Activated CD4-positive, alpha-beta T cell treated with anti-CD3 and anti-CD28 coated beads, Interleukin-2, amount 10 ng/mL, durations not matched to agents 24 days and 14 days (primary cell): ENCODE measurements around the gene FRMPD2. TPM values are rescaled to one million over a fixed set of nuclear protein-coding genes. Genes with fewer than 3 reads are reported as not detected.
"Not testable (repeated sequence)": the region's sequence is repeated elsewhere in the genome, so short reads cannot be mapped to it uniquely, and the experiment has no call there.

Experiments
- DNase-seq: peaks from one replicate; pipeline ENCODE4 v3.0.0; 2022
- H3K27ac Mint-ChIP-seq: one replicate; pipeline ENCODE4 v1.8.0; 2022; ENCODE audit warnings: mild to moderate bottlenecking, mixed read lengths
- H3K27me3 Mint-ChIP-seq: one replicate; pipeline ENCODE4 v1.8.0; 2022; ENCODE audit warnings: mixed read lengths
- H3K36me3 Mint-ChIP-seq: one replicate; pipeline ENCODE4 v1.8.0; 2022; ENCODE audit warnings: low read depth, mild to moderate bottlenecking, mixed read lengths
- H3K4me1 Mint-ChIP-seq: one replicate; pipeline ENCODE4 v1.8.0; 2021; ENCODE audit warnings: mixed read lengths
- H3K4me3 Mint-ChIP-seq: one replicate; pipeline ENCODE4 v1.8.0; 2022; ENCODE audit warnings: mild to moderate bottlenecking, moderate library complexity, mixed read lengths
- H3K9me3 Mint-ChIP-seq: one replicate; pipeline ENCODE4 v1.8.0; 2021; ENCODE audit warnings: mixed read lengths
- intact Hi-C: fragments of 100-400 bp; cut with micrococcal nuclease; formaldehyde crosslinking; loops from one replicate; pipeline ENCODE4 v1.15.1; 2023
- total RNA-seq: library from RNA; stranded (reverse); gene quantifications from 2 replicates; pipeline ENCODE4 v1.2.3, GENCODE V29; 2022

The FRMPD2 gene
- total RNA-seq, 1 donor from 2014 or later = not detected

- H3K27ac Mint-ChIP-seq = no peak overlapping the region
- intact Hi-C loops = no loop called here
- H3K36me3 Mint-ChIP-seq = no peaks in the 10 kb centered on the region
- peak; percentile 27 for DNase-seq
- no peak overlapping the region for H3K4me3 Mint-ChIP-seq
- H3K4me1 Mint-ChIP-seq = peaks cover 8% of the 10 kb centered on the region
- H3K9me3 Mint-ChIP-seq = peaks cover 15% of the 10 kb centered on the region
- H3K27me3 Mint-ChIP-seq = peaks cover 2% of the 10 kb centered on the region
Observed at GRCh38 chr10:48284002-48284546, 9.6 kb upstream of the FRMPD2 start.

GRCh38 chr10:48282829-48283228 is 8.3 kb upstream of the FRMPD2 start:
- peaks cover 15% of the 10 kb centered on the region for H3K9me3 Mint-ChIP-seq
- peaks cover 2% of the 10 kb centered on the region for H3K27me3 Mint-ChIP-seq
- H3K36me3 Mint-ChIP-seq = no peaks in the 10 kb centered on the region
- H3K4me3 Mint-ChIP-seq = no peak overlapping the region
- no peak for DNase-seq
- no peak overlapping the region for H3K27ac Mint-ChIP-seq
- peaks cover 4% of the 10 kb centered on the region for H3K4me1 Mint-ChIP-seq
- intact Hi-C loops = no loop called here

GRCh38 chr10:48281697-48282096 is 7.2 kb upstream of the FRMPD2 start:
- H3K36me3 Mint-ChIP-seq, H3K4me1 Mint-ChIP-seq, intact Hi-C loops, H3K27ac Mint-ChIP-seq, H3K4me3 Mint-ChIP-seq, H3K27me3 Mint-ChIP-seq, DNase-seq: not testable (repeated sequence)
- H3K9me3 Mint-ChIP-seq = peaks cover 15% of the 10 kb centered on the region

- intact Hi-C loops = no loop called here
- Mint-ChIP-seq H3K4me1 (no peaks in the 10 kb centered on the region), H3K27me3 (peaks cover 2% of the 10 kb centered on the region), H3K9me3 (peaks cover 15% of the 10 kb centered on the region), H3K36me3 (no peaks in the 10 kb centered on the region), H3K27ac (no peak overlapping the region), H3K4me3 (no peak overlapping the region)
- DNase-seq = no peak
Observed at GRCh38 chr10:48279081-48279751, 4.7 kb upstream of the FRMPD2 start.

- Mint-ChIP-seq H3K27ac (no peak overlapping the region), H3K36me3 (no peaks in the 10 kb centered on the region)
Observed at GRCh38 chr10:48277093-48277492, 2.6 kb upstream of the FRMPD2 start.

GRCh38 chr10:48273741-48274140 is 755 bp downstream of the FRMPD2 start:
- H3K9me3 Mint-ChIP-seq = no peaks in the 10 kb centered on the region
- intact Hi-C loops = no loop called here
- H3K4me3 Mint-ChIP-seq = no peak overlapping the region
- H3K27ac Mint-ChIP-seq = no peak overlapping the region
- H3K27me3 Mint-ChIP-seq = peaks cover under 1% of the 10 kb centered on the region
- H3K36me3 Mint-ChIP-seq = no peaks in the 10 kb centered on the region
- H3K4me1 Mint-ChIP-seq = no peaks in the 10 kb centered on the region
- no peak for DNase-seq

More at GRCh38 chr10:48277093-48277492, 2.6 kb upstream of the FRMPD2 start:
- intact Hi-C loops = no loop called here
- Mint-ChIP-seq H3K9me3 (peaks cover 9% of the 10 kb centered on the region), H3K4me1 (no peaks in the 10 kb centered on the region), H3K27me3 (no peaks in the 10 kb centered on the region), H3K4me3 (no peak overlapping the region)
- DNase-seq = no peak

GRCh38 chr10:48272682-48273081 is 1.8 kb downstream of the FRMPD2 start:
- Mint-ChIP-seq H3K27ac (no peak overlapping the region), H3K27me3 (peaks cover 4% of the 10 kb centered on the region), H3K4me1 (no peaks in the 10 kb centered on the region), H3K36me3 (no peaks in the 10 kb centered on the region), H3K9me3 (no peaks in the 10 kb centered on the region), H3K4me3 (no peak overlapping the region)
- intact Hi-C loops = no loop called here
- DNase-seq = no peak

GRCh38 chr10:48271047-48271730 is 3.3 kb downstream of the FRMPD2 start:
- Mint-ChIP-seq H3K27me3 (peaks cover 8% of the 10 kb centered on the region), H3K4me3 (no peak overlapping the region), H3K4me1 (no peaks in the 10 kb centered on the region), H3K36me3 (no peaks in the 10 kb centered on the region), H3K27ac (no peak overlapping the region), H3K9me3 (no peaks in the 10 kb centered on the region)
- intact Hi-C loops = no loop called here
- DNase-seq = no peak

- H3K4me1 Mint-ChIP-seq = no peaks in the 10 kb centered on the region
- no peak overlapping the region for H3K4me3 Mint-ChIP-seq
- peaks cover 8% of the 10 kb centered on the region for H3K27me3 Mint-ChIP-seq
- intact Hi-C loops = no loop called here
- peaks cover 3% of the 10 kb centered on the region for H3K9me3 Mint-ChIP-seq
- no peak for DNase-seq
- no peaks in the 10 kb centered on the region for H3K36me3 Mint-ChIP-seq
- H3K27ac Mint-ChIP-seq = no peak overlapping the region
Observed at GRCh38 chr10:48266528-48266927, 8.0 kb downstream of the FRMPD2 start.

GRCh38 chr10:48258105-48258504 is 16.4 kb downstream of the FRMPD2 start:
- Mint-ChIP-seq H3K4me3 (no peak overlapping the region), H3K27ac (no peak overlapping the region), H3K27me3 (peaks cover 15% of the 10 kb centered on the region), H3K36me3 (no peaks in the 10 kb centered on the region), H3K9me3 (no peaks in the 10 kb centered on the region), H3K4me1 (no peaks in the 10 kb centered on the region)
- intact Hi-C loops = no loop called here
- no peak for DNase-seq

GRCh38 chr10:48257407-48257961 is 17.0 kb downstream of the FRMPD2 start:
- H3K27me3 Mint-ChIP-seq = peaks cover 15% of the 10 kb centered on the region
- intact Hi-C loops = no loop called here
- no peak overlapping the region for H3K4me3 Mint-ChIP-seq
- no peaks in the 10 kb centered on the region for H3K9me3 Mint-ChIP-seq
- H3K36me3 Mint-ChIP-seq = no peaks in the 10 kb centered on the region
- no peaks in the 10 kb centered on the region for H3K4me1 Mint-ChIP-seq
- no peak overlapping the region for H3K27ac Mint-ChIP-seq
- no peak for DNase-seq

- Mint-ChIP-seq H3K27me3 (peaks cover 10% of the 10 kb centered on the region), H3K36me3 (no peaks in the 10 kb centered on the region), H3K27ac (no peak overlapping the region), H3K4me1 (no peaks in the 10 kb centered on the region), H3K4me3 (no peak overlapping the region), H3K9me3 (no peaks in the 10 kb centered on the region)
- no peak for DNase-seq
- intact Hi-C loops = no loop called here
Observed at GRCh38 chr10:48255722-48256121, 18.8 kb downstream of the FRMPD2 start.

GRCh38 chr10:48254750-48255512 is 19.6 kb downstream of the FRMPD2 start:
- Mint-ChIP-seq H3K36me3 (no peaks in the 10 kb centered on the region), H3K27ac (no peak overlapping the region)

More at GRCh38 chr10:48254750-48255512, 19.6 kb downstream of the FRMPD2 start:
- intact Hi-C loops = no loop called here
- no peaks in the 10 kb centered on the region for H3K4me1 Mint-ChIP-seq
- no peaks in the 10 kb centered on the region for H3K9me3 Mint-ChIP-seq
- DNase-seq = no peak
- no peak overlapping the region for H3K4me3 Mint-ChIP-seq
- peaks cover 6% of the 10 kb centered on the region for H3K27me3 Mint-ChIP-seq
